Measurements from ENCODE around the gene ELK4.
A peak's percentile ranks its signal among the peaks of the same experiment; 100 is the strongest.

Gene ELK4

DNA sequence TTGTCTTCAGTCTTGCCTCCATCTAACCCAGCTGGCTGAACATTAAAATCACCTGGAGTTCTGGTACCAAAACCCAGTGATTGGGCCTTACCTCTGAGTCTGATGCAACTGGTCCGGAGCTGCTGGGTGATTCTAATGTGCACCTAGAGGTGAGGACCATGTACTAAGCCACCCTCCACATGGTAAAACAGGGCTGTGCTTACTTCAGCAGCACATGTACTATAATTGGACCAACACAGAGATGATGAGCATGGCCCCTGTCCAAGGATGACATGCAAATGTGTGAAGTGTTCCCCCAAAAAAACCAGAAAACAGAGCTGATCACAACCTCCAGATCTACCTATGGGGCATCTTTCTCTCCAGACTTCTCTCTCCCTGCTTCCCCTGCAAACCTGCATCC is 37.0 kb downstream of the ELK4 start:
- DNase-seq (ENCODE audit: extremely low read depth, low read depth) = no peak
- TF ChIP-seq, protein P1, sequence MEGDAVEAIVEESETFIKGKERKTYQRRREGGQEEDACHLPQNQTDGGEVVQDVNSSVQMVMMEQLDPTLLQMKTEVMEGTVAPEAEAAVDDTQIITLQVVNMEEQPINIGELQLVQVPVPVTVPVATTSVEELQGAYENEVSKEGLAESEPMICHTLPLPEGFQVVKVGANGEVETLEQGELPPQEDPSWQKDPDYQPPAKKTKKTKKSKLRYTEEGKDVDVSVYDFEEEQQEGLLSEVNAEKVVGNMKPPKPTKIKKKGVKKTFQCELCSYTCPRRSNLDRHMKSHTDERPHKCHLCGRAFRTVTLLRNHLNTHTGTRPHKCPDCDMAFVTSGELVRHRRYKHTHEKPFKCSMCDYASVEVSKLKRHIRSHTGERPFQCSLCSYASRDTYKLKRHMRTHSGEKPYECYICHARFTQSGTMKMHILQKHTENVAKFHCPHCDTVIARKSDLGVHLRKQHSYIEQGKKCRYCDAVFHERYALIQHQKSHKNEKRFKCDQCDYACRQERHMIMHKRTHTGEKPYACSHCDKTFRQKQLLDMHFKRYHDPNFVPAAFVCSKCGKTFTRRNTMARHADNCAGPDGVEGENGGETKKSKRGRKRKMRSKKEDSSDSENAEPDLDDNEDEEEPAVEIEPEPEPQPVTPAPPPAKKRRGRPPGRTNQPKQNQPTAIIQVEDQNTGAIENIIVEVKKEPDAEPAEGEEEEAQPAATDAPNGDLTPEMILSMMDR (IDR thresholded peaks at IDR 0.05; ENCODE audit: low read depth, low read length) = no peak

GRCh38 chr1:205593967-205594366 is 37.8 kb downstream of the ELK4 start:
- no peak for DNase-seq (ENCODE audit: extremely low read depth, low read depth)
- TF ChIP-seq, protein P1 (IDR thresholded peaks at IDR 0.05; ENCODE audit: low read depth, low read length) = no peak

DNA sequence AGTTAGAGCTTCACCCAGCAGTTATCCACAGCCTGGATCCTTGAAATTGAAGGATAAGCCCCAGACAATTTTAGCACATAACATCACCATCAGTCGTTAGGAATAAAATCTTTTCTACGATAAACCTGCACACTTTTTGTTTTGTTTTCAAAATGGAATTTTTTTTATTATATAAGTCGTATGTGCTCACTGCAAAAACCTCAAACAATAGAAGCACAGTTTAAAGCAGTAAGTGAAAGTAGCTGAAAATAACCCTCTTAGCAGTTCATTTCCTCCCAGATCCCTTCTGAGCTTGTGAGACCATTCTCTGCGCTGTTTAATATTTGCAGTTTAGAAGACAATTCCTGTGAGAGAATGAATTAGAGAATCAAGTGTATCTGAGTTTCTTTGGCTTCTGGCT is 38.3 kb downstream of the ELK4 start:
- DNase-seq (ENCODE audit: extremely low read depth, low read depth) = no peak
- TF ChIP-seq, protein P1 (IDR thresholded peaks at IDR 0.05; ENCODE audit: low read depth, low read length) = no peak

- DNase-seq (ENCODE audit: extremely low read depth, low read depth) = no peak
These were observed 39.3 kb downstream of the ELK4 start for GRCh38 chr1:205592443-205593003.

GRCh38 chr1:205591522-205592351 is 40.1 kb downstream of the ELK4 start:
- peak; percentile 23 for DNase-seq (ENCODE audit: extremely low read depth, low read depth)
- TF ChIP-seq, protein P1 (IDR thresholded peaks at IDR 0.05; ENCODE audit: low read depth, low read length) = peak; percentile 99

More at GRCh38 chr1:205592443-205593003, 39.3 kb downstream of the ELK4 start:
- TF ChIP-seq, protein P1 (IDR thresholded peaks at IDR 0.05; ENCODE audit: low read depth, low read length) = no peak

DNA sequence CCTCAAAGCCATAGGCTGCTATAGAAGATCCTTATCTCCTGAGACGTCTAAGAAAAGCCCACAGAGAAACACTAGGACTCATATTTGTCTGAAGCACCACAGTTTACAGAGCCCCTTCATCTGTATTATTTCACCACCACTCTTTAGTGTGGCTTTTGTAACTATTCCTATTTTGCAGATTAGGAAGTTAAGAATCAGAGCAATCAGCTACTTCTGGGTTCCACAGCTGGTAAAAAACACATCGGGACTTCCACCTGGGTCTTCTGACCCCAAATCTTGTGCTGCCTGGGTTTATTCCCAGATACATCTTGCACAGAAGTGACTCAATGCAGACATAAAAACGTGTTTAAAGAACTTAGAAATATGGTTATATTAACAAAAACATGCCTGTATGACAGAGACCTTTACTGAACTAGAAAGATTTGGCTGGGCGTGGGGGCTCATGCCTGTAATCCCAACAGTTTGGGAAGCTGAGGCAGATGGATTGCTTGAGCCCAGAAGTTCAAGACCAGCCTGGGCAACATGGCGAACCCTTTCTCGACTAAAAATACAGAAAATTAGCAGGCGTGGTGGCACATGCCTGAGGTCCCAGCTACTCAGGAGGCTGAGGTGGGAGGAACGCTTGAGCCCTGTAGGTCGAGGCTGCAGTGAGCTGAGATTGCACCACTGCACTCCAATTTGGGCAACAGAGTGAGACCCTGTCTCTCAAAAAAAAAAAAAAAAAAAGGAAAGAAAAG is 40.9 kb downstream of the ELK4 start:
- no peak for DNase-seq (ENCODE audit: extremely low read depth, low read depth)
- TF ChIP-seq, protein P1 (IDR thresholded peaks at IDR 0.05; ENCODE audit: low read depth, low read length) = no peak

DNA sequence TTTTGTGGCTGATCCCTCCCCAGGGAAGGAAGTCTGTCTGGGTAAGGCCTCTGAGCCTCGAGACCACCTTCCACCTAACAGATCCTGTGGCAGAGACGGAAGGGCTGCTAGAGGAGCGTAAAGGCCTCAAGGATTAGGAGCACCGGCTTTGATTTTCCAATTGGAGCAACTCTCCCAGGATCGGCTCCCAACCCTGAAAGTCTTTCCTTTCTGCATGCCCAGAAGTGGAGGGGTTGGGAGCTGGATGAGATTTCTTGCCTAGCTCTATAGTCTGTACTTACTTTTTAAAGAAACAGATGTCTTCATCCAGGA is 41.4 kb downstream of the ELK4 start:
- TF ChIP-seq, protein P1 (IDR thresholded peaks at IDR 0.05; ENCODE audit: low read depth, low read length) = no peak
- DNase-seq (ENCODE audit: extremely low read depth, low read depth) = no peak

All from AG09319 (cell line).